ENCODE measurements around the gene THOP1.

THOP1 gene

DNA sequence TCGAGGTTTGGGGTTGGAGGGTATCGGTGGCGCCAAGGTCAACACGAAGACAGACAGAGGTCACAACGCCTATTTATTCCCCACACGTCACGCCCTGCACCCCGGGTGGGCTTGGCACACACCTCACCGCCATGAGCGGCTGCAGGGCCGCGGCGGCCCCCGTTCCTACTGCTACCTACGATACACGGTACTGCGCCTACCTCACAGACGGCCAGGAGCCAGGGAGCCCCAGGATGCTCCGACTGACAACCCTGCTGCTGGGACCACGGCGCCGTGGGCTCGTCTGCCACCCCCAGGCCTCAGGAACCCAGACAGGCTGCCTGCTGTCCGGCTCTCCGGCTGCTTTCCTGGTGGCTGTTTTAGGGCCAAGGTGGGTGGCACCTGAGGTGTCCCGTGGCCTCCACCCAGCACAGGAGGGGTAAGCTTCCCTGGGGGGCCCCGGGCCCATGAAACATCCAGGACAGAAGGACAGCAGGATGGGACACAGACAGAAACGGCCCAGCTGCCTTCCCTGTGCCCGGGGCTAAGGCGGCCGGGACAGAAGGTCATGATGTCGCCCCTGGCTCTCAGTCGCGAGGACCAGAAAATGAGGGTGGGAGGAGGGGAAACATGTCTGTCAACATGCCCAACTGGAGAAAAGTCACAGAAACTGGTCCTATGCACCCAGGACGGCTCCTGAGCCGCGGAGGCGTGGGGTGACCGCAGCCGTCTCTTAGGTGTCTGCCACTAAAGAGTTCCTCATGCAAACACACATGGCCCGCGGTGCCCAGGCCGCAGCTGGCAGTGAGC lies 30.4 kb upstream of the THOP1 start:
- Histone ChIP-seq H3K4me3 (ENCODE audit: insufficient read depth, low read depth, low read length, poor library complexity, severe bottlenecking) (no peak overlapping the region), H3K9me3 (ENCODE audit: control insufficient read depth, low read length) (no peaks in the 10 kb centered on the region), H3K27ac (ENCODE audit: insufficient read depth, low read length, poor library complexity, severe bottlenecking) (no peak overlapping the region), H3K27me3 (replicated peaks; ENCODE audit: control insufficient read depth, insufficient read depth, low read length, poor library complexity, severe bottlenecking) (no peaks in the 10 kb centered on the region), H3K4me1 (ENCODE audit: control insufficient read depth, insufficient read depth, low read length, poor library complexity, severe bottlenecking) (no peaks in the 10 kb centered on the region), H3K36me3 (ENCODE audit: control insufficient read depth, insufficient read depth, low read length) (peaks cover 32% of the 10 kb centered on the region)
- no peak for DNase-seq

DNA sequence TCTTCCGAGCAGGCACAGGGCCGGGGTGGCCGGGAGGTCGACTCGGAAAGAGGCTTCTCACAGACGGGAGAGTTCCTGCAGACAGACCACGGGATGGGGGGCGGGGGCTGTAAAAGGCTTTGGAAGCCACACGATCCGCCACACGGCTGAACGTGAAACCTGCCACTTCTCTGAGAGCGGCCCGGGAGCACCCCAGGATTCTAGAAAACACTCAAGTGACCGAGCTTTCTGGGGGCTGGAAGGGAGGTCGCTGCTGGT lies 29.9 kb upstream of the THOP1 start:
- no peak for DNase-seq
- Histone ChIP-seq H3K4me1 (ENCODE audit: control insufficient read depth, insufficient read depth, low read length, poor library complexity, severe bottlenecking) (no peaks in the 10 kb centered on the region), H3K4me3 (ENCODE audit: insufficient read depth, low read depth, low read length, poor library complexity, severe bottlenecking) (no peak overlapping the region), H3K36me3 (ENCODE audit: control insufficient read depth, insufficient read depth, low read length) (peaks cover 32% of the 10 kb centered on the region), H3K27ac (ENCODE audit: insufficient read depth, low read length, poor library complexity, severe bottlenecking) (no peak overlapping the region), H3K27me3 (replicated peaks; ENCODE audit: control insufficient read depth, insufficient read depth, low read length, poor library complexity, severe bottlenecking) (no peaks in the 10 kb centered on the region), H3K9me3 (ENCODE audit: control insufficient read depth, low read length) (no peaks in the 10 kb centered on the region)

DNA sequence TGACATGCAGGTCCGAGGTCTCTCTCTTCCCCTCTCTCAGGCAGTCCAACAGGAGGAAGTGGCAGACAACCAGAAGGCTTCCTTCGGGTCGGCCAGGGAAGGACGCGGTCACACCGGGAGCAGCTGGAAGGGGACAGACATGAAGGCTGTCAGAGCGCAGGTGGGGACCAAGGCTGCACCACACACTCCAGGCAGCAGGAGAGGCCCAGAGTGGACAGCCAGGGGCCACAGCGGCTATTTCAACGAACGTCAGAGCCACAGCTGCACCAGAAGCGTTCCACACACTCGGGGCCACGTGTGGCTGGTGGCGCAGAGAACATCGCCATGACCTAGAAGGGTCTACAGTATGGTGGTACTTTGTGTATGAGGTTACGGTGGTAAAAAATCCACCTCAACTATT lies 29.5 kb upstream of the THOP1 start:
- H3K27me3 ChIP-seq (replicated peaks; ENCODE audit: control insufficient read depth, insufficient read depth, low read length, poor library complexity, severe bottlenecking), result no peaks in the 10 kb centered on the region
- no peaks in the 10 kb centered on the region for H3K4me1 ChIP-seq (ENCODE audit: control insufficient read depth, insufficient read depth, low read length, poor library complexity, severe bottlenecking)
- no peak for DNase-seq
- no peak overlapping the region for H3K4me3 ChIP-seq (ENCODE audit: insufficient read depth, low read depth, low read length, poor library complexity, severe bottlenecking)
- no peaks in the 10 kb centered on the region for H3K9me3 ChIP-seq (ENCODE audit: control insufficient read depth, low read length)
- no peak overlapping the region for H3K27ac ChIP-seq (ENCODE audit: insufficient read depth, low read length, poor library complexity, severe bottlenecking)
- H3K36me3 ChIP-seq (ENCODE audit: control insufficient read depth, insufficient read depth, low read length), result peaks cover 32% of the 10 kb centered on the region

DNA sequence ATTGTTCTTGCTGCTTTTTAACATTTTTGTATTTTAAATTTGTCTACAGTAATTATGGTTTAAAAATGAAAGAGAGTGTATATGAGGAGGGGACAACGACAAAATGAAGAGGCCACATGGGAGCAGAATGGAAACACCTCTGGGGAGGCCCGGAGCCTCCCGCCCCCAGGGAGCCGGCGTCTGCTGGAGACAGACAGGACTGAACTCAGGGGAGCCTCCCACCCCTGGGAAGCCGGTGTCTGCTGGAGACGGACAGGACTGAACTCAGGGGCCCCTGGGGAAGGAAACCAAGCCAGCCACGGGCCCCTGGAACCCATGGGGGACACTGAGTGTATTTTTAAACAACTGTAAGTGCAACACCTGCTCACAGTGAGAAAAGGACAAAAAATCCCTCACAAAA lies 28.8 kb upstream of the THOP1 start:
- no peak for DNase-seq
- H3K36me3 ChIP-seq (ENCODE audit: control insufficient read depth, insufficient read depth, low read length), result peaks cover 38% of the 10 kb centered on the region
- H3K4me1 ChIP-seq (ENCODE audit: control insufficient read depth, insufficient read depth, low read length, poor library complexity, severe bottlenecking), result no peaks in the 10 kb centered on the region

DNA sequence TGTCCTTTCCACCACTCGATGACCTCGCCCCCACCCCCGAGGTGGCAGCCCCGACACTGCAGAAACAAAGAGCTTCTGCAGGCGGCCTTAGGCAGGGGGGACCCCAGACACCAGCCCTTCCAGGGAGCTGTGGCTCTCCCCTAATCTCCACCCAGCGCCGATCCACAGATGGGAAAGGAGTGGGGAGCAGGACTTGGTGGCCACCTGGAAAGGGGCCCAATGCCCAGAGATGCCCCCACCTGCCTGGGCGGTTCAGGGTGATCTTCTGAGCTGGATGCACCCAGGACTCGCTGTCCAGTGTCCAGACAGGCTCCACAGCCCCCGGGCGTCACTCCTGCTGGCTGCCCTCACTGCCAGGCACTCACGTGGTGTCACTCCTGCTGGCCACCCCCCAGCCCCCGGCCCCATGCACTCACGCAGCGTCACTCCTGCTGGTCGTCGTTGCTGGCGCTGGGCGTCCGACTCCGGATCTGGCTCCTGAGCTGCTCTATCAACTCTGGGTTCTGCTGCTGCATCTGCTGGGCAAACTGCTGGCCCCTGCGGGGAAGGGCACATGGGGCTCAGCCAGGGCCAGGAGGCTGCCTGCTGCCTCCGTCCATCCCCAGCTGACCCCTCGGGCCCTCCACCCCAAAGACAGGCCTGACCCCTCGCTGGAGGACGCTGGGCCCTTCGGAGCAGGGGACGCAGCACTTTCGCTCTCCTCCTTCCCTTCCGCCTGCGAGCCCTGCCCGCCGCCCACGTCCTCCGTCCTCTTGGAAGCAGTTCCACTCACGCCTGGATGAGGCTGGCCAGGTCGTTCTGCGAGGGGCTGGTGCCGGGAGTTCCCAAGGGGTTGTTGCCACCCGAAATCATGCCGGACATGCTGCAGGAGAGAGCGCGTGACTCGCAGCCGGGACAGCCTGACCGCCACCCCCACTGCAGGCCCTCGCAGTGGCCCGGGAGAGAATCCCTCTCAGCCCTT lies 28.1 kb upstream of the THOP1 start:
- Histone ChIP-seq H3K36me3 (ENCODE audit: control insufficient read depth, insufficient read depth, low read length) (peaks cover 45% of the 10 kb centered on the region), H3K27ac (ENCODE audit: insufficient read depth, low read length, poor library complexity, severe bottlenecking) (no peak overlapping the region)

More for the DNA sequence above, 28.8 kb upstream of the THOP1 start:
- Histone ChIP-seq H3K4me3 (ENCODE audit: insufficient read depth, low read depth, low read length, poor library complexity, severe bottlenecking) (no peak overlapping the region), H3K9me3 (ENCODE audit: control insufficient read depth, low read length) (no peaks in the 10 kb centered on the region), H3K27me3 (replicated peaks; ENCODE audit: control insufficient read depth, insufficient read depth, low read length, poor library complexity, severe bottlenecking) (no peaks in the 10 kb centered on the region), H3K27ac (ENCODE audit: insufficient read depth, low read length, poor library complexity, severe bottlenecking) (no peak overlapping the region)

DNA sequence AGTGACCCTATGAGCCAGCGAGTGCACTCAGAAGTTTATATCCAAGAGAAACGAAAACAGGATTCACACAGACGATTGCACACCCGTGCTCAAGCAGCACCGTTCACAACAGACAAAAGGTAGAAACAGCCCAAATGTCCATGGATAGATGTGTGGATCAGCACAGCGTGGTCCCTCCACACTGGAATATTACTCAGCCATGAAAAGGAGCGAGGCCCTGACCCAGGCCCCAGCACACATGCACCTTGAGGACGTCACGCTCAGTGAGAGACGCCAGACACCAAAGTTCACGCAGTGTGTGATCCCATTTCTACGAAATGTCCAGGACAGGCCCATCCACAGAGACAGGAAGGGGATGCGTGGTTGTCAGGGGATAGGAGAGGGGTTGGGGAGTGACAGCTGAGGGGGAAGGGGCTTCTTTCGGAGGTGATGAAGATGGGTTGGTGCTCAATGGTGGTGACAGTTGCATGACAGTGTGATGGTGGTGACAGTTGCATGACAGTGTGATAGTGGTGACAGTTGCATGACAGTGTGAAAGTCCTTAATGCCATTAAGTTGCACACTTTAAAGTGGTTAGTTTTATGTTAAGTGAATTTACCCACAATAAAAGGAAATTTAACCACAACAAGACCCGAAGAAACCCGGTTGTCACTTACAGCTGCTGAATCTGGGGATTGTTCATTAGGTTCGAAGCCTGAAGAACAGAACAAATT lies 26.5 kb upstream of the THOP1 start:
- H3K4me3 ChIP-seq (ENCODE audit: insufficient read depth, low read depth, low read length, poor library complexity, severe bottlenecking), result no peak overlapping the region
- peaks cover 60% of the 10 kb centered on the region for H3K36me3 ChIP-seq (ENCODE audit: control insufficient read depth, insufficient read depth, low read length)
- no peaks in the 10 kb centered on the region for H3K4me1 ChIP-seq (ENCODE audit: control insufficient read depth, insufficient read depth, low read length, poor library complexity, severe bottlenecking)
- DNase-seq, result no peak
- H3K27ac ChIP-seq (ENCODE audit: insufficient read depth, low read length, poor library complexity, severe bottlenecking), result no peak overlapping the region
- no peaks in the 10 kb centered on the region for H3K9me3 ChIP-seq (ENCODE audit: control insufficient read depth, low read length)
- H3K27me3 ChIP-seq (replicated peaks; ENCODE audit: control insufficient read depth, insufficient read depth, low read length, poor library complexity, severe bottlenecking), result no peaks in the 10 kb centered on the region

More for the DNA sequence above, 28.1 kb upstream of the THOP1 start:
- Histone ChIP-seq H3K9me3 (ENCODE audit: control insufficient read depth, low read length) (no peaks in the 10 kb centered on the region), H3K27me3 (replicated peaks; ENCODE audit: control insufficient read depth, insufficient read depth, low read length, poor library complexity, severe bottlenecking) (no peaks in the 10 kb centered on the region), H3K4me3 (ENCODE audit: insufficient read depth, low read depth, low read length, poor library complexity, severe bottlenecking) (no peak overlapping the region), H3K4me1 (ENCODE audit: control insufficient read depth, insufficient read depth, low read length, poor library complexity, severe bottlenecking) (no peaks in the 10 kb centered on the region)
- DNase-seq, result no peak

DNA sequence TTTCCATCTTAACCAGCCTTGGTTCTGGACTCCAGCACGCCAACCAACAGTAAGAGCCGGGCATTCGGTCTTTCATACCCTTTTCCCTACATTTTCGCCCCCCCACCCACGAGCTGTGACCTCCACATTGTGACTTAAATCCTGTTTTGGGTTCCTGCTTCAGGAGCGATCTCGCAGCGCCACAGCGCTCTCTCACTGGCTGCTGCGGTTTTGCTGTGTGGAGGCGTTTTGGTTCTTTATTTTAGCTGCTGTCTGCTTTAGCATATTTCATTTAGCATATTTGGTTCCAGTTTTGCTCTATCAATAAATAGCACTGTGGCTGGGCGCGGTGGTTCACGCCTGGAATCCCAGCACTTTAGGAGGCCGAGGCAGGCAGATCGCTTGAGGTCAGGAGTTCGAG lies 25.9 kb upstream of the THOP1 start:
- Histone ChIP-seq H3K4me1 (ENCODE audit: control insufficient read depth, insufficient read depth, low read length, poor library complexity, severe bottlenecking) (no peaks in the 10 kb centered on the region), H3K9me3 (ENCODE audit: control insufficient read depth, low read length) (no peaks in the 10 kb centered on the region), H3K36me3 (ENCODE audit: control insufficient read depth, insufficient read depth, low read length) (peaks cover 62% of the 10 kb centered on the region), H3K4me3 (ENCODE audit: insufficient read depth, low read depth, low read length, poor library complexity, severe bottlenecking) (no peak overlapping the region), H3K27ac (ENCODE audit: insufficient read depth, low read length, poor library complexity, severe bottlenecking) (no peak overlapping the region), H3K27me3 (replicated peaks; ENCODE audit: control insufficient read depth, insufficient read depth, low read length, poor library complexity, severe bottlenecking) (no peaks in the 10 kb centered on the region)
- DNase-seq, result no peak

DNA sequence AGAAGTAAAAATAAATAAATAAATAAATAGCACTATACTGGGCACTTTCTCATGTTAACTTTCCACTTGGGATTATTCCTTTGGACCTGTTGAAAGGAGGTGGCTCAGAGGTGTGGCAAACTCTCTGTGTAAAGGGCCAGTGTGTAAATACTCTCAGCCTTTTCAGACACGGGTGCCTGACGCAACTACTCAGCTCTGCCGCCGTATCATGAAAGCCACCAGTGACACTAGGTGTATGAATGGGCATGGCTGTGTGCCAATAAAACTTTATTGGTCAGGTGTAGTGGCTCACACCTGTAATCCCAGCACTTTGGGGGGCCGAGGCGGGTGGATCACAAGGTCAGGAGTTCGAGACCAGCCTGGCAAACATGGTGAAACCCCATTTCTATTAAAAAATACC lies 25.3 kb upstream of the THOP1 start:
- Histone ChIP-seq H3K4me1 (ENCODE audit: control insufficient read depth, insufficient read depth, low read length, poor library complexity, severe bottlenecking) (no peaks in the 10 kb centered on the region), H3K9me3 (ENCODE audit: control insufficient read depth, low read length) (no peaks in the 10 kb centered on the region), H3K4me3 (ENCODE audit: insufficient read depth, low read depth, low read length, poor library complexity, severe bottlenecking) (no peak overlapping the region), H3K36me3 (ENCODE audit: control insufficient read depth, insufficient read depth, low read length) (peaks cover 63% of the 10 kb centered on the region), H3K27me3 (replicated peaks; ENCODE audit: control insufficient read depth, insufficient read depth, low read length, poor library complexity, severe bottlenecking) (no peaks in the 10 kb centered on the region), H3K27ac (ENCODE audit: insufficient read depth, low read length, poor library complexity, severe bottlenecking) (no peak overlapping the region)
- DNase-seq, result no peak

DNA sequence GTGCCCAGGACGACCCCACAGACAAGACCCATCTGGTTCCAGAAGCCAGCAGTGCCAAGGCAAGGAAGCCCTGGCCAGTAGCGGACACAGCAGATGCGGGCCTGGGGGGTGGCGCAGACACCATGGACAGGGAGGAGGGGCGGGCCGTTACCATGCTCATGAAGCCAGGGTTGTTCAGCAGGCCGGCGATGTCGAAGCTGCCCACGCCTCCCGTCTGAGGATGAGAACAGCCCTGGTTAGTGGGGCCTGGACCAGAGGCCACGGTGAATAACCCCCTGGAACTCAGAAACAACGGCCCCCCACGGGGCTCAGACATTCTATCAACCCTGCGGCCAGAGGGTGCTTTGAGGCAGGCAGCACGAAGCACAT lies 24.0 kb upstream of the THOP1 start:
- no peaks in the 10 kb centered on the region for H3K4me1 ChIP-seq (ENCODE audit: control insufficient read depth, insufficient read depth, low read length, poor library complexity, severe bottlenecking)
- H3K27ac ChIP-seq (ENCODE audit: insufficient read depth, low read length, poor library complexity, severe bottlenecking), result no peak overlapping the region
- no peaks in the 10 kb centered on the region for H3K27me3 ChIP-seq (replicated peaks; ENCODE audit: control insufficient read depth, insufficient read depth, low read length, poor library complexity, severe bottlenecking)
- DNase-seq, result no peak
- no peaks in the 10 kb centered on the region for H3K9me3 ChIP-seq (ENCODE audit: control insufficient read depth, low read length)
- no peak overlapping the region for H3K4me3 ChIP-seq (ENCODE audit: insufficient read depth, low read depth, low read length, poor library complexity, severe bottlenecking)
- H3K36me3 ChIP-seq (ENCODE audit: control insufficient read depth, insufficient read depth, low read length), result peaks cover 61% of the 10 kb centered on the region

All from effector memory CD4-positive, alpha-beta T cell (primary cell).